ENCODE results near the gene NLN. TPM values are rescaled to one million over a fixed set of nuclear protein-coding genes. Genes with fewer than 3 reads are reported as not detected.

Gene NLN
- polyA plus RNA-seq, 1 donor (not counting 4 experiments of a cell fraction or from before 2014, with no cell fraction given): 26.1 TPM

DNA sequence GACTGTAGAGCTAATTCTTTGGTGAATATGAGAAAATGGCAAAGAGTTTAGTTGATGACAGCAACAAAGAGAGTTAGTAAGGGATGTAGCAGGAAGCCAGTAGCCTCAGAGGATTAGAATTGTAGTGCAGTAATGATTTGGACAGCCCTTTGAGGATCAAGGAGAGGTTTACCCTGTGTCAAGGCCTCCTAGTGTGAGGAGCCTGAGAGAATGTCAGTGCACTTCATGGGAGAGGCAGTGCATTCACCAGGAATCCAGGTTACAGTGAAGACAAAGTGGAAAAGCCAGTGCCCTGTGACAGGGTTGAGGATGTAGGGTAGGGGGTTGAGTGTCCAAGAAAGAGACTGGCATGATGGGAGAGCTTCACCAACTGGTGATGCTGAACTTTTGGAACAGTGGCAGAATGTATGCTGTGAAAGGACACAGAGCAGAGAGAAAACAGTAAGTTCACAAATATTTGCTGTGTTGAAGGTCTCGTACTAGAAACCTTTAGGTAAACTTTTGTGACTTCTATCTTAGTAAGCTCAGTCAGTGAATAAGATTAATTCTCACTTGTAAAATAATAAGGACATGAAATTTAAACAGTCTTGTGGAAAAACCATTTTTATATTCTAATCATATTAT, 27.3 kb downstream of the NLN start:
- no peak overlapping the region for H3K27ac ChIP-seq (ENCODE audit: control insufficient read depth, insufficient read depth, low read length)
- H3K4me1 ChIP-seq (ENCODE audit: control insufficient read depth, extremely low read depth, insufficient read depth, low read length): peaks cover 5% of the 10 kb centered on the region
- H3K9ac ChIP-seq (ENCODE audit: control insufficient read depth, extremely low read depth, insufficient read depth, low read length): no peak overlapping the region
- H3K79me2 ChIP-seq (ENCODE audit: control insufficient read depth, insufficient read depth, low read length): peaks cover 16% of the 10 kb centered on the region
- DNase-seq (ENCODE audit: low read depth, low spot score) (no peak), FAIRE-seq (no peak)
- no peak overlapping the region for H3K4me3 ChIP-seq (ENCODE audit: control insufficient read depth in 2 of 3, extremely low read depth in 1 of 3, insufficient read depth in 2 of 3, low read depth in 1 of 3, low read length in 3 of 3)
- H2AFZ ChIP-seq (ENCODE audit: control insufficient read depth, low read length): no peak overlapping the region
- H3K36me3 ChIP-seq (ENCODE audit: control insufficient read depth in 2 of 2, extremely low read depth in 1 of 2, insufficient read depth in 2 of 2, low read length in 2 of 2): peaks cover 0 to under 1% of the 10 kb centered on the region in 2 experiments
- no peak for TF ChIP-seq CTCF (optimal IDR thresholded peaks at IDR 0.05 in 1 of 3, IDR thresholded peaks at IDR 0.05 in 1 of 3, conservative IDR thresholded peaks at IDR 0.05 in 1 of 3; ENCODE audit: extremely low read depth in 1 of 3, insufficient read depth in 2 of 3, low read length in 3 of 3)
- TF ChIP-seq EZH2 (IDR thresholded peaks at IDR 0.05; ENCODE audit: low read length): no peak
- no peaks in the 10 kb centered on the region for H4K20me1 ChIP-seq (ENCODE audit: control insufficient read depth, extremely low read depth, insufficient read depth, low read length)
- no peak overlapping the region for H3K4me2 ChIP-seq (ENCODE audit: control insufficient read depth, extremely low read depth, insufficient read depth, low read depth, low read length)
- no peaks in the 10 kb centered on the region for H3K27me3 ChIP-seq (ENCODE audit: control insufficient read depth, extremely low read depth, insufficient read depth, low read length)
- no peaks in the 10 kb centered on the region for H3K9me1 ChIP-seq (ENCODE audit: control insufficient read depth, extremely low read depth, insufficient read depth, low read length)
- H3K9me3 ChIP-seq (ENCODE audit: control insufficient read depth, low read depth, low read length): no peaks in the 10 kb centered on the region
- dilution Hi-C loops (cut with MboI; ENCODE audit: extremely low pct_ligation_motif_present, low sequenced_read_pairs): no loop called here

GRCh38 chr5:65749956-65750355, 28.0 kb downstream of the NLN start:
- peaks cover 16% of the 10 kb centered on the region for H3K79me2 ChIP-seq (ENCODE audit: control insufficient read depth, insufficient read depth, low read length)

More at GRCh38 chr5:65749956-65750355, 28.0 kb downstream of the NLN start:
- H3K27me3 ChIP-seq (ENCODE audit: control insufficient read depth, extremely low read depth, insufficient read depth, low read length): no peaks in the 10 kb centered on the region
- no peaks in the 10 kb centered on the region for H3K9me1 ChIP-seq (ENCODE audit: control insufficient read depth, extremely low read depth, insufficient read depth, low read length)
- H3K9ac ChIP-seq (ENCODE audit: control insufficient read depth, extremely low read depth, insufficient read depth, low read length): no peak overlapping the region
- no peaks in the 10 kb centered on the region for H3K9me3 ChIP-seq (ENCODE audit: control insufficient read depth, low read depth, low read length)
- peaks cover 5% of the 10 kb centered on the region for H3K4me1 ChIP-seq (ENCODE audit: control insufficient read depth, extremely low read depth, insufficient read depth, low read length)
- H3K4me2 ChIP-seq (ENCODE audit: control insufficient read depth, extremely low read depth, insufficient read depth, low read depth, low read length): no peak overlapping the region
- no peak for TF ChIP-seq EZH2 (IDR thresholded peaks at IDR 0.05; ENCODE audit: low read length)
- TF ChIP-seq CTCF (optimal IDR thresholded peaks at IDR 0.05 in 1 of 3, IDR thresholded peaks at IDR 0.05 in 1 of 3, conservative IDR thresholded peaks at IDR 0.05 in 1 of 3; ENCODE audit: extremely low read depth in 1 of 3, insufficient read depth in 2 of 3, low read length in 3 of 3): no peak
- dilution Hi-C loops (cut with MboI; ENCODE audit: extremely low pct_ligation_motif_present, low sequenced_read_pairs): no loop called here
- H2AFZ ChIP-seq (ENCODE audit: control insufficient read depth, low read length): no peak overlapping the region
- H4K20me1 ChIP-seq (ENCODE audit: control insufficient read depth, extremely low read depth, insufficient read depth, low read length): no peaks in the 10 kb centered on the region
- H3K4me3 ChIP-seq (ENCODE audit: control insufficient read depth in 2 of 3, extremely low read depth in 1 of 3, insufficient read depth in 2 of 3, low read depth in 1 of 3, low read length in 3 of 3): no peak overlapping the region
- no peak overlapping the region for H3K27ac ChIP-seq (ENCODE audit: control insufficient read depth, insufficient read depth, low read length)
- peaks cover 0 to 4% of the 10 kb centered on the region in 2 experiments for H3K36me3 ChIP-seq (ENCODE audit: control insufficient read depth in 2 of 2, extremely low read depth in 1 of 2, insufficient read depth in 2 of 2, low read length in 2 of 2)
- DNase-seq (ENCODE audit: low read depth, low spot score): no peak
- no peak for FAIRE-seq
